HG03439 (cell line): ENCODE results near the gene EPHA4.

Experiments
- ATAC-seq: cut with Tn5 transposase; IDR thresholded peaks from one replicate; pipeline ENCODE4 v1.9.1; 2021; ENCODE audit warnings: mild to moderate bottlenecking, moderate library complexity; ENCODE audit not compliant: unreplicated experiment

Gene EPHA4

GRCh38 chr2:221448057-221448843 is 123.9 kb downstream of the EPHA4 start:
- ATAC-seq = no peak

- no peak for ATAC-seq
Observed at GRCh38 chr2:221447310-221447709, 124.8 kb downstream of the EPHA4 start.

DNA sequence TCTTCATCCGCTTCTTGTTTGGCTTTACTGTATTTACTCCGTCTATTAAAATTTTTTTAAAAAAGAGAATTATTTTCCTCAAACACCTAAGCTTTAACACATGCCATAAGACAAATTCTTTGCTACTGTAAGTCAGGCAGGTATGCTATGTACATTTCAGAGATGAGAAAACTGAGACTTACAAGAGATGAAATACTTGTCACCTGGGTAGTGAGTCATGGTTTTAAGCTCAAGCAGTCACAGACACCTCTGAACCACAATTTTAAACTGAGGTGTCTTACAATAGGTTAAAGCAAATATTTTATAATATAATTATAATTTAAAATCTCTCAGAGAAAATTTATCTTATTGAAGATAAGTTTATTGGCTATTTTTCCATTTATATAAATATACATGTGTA is 126.0 kb downstream of the EPHA4 start:
- no peak for ATAC-seq

- ATAC-seq = no peak
Observed at GRCh38 chr2:221444106-221444505, 128.0 kb downstream of the EPHA4 start.

- ATAC-seq = no peak
Observed at GRCh38 chr2:221443645-221444044, 128.5 kb downstream of the EPHA4 start.

GRCh38 chr2:221442128-221442527 is 130.0 kb downstream of the EPHA4 start:
- ATAC-seq = no peak

DNA sequence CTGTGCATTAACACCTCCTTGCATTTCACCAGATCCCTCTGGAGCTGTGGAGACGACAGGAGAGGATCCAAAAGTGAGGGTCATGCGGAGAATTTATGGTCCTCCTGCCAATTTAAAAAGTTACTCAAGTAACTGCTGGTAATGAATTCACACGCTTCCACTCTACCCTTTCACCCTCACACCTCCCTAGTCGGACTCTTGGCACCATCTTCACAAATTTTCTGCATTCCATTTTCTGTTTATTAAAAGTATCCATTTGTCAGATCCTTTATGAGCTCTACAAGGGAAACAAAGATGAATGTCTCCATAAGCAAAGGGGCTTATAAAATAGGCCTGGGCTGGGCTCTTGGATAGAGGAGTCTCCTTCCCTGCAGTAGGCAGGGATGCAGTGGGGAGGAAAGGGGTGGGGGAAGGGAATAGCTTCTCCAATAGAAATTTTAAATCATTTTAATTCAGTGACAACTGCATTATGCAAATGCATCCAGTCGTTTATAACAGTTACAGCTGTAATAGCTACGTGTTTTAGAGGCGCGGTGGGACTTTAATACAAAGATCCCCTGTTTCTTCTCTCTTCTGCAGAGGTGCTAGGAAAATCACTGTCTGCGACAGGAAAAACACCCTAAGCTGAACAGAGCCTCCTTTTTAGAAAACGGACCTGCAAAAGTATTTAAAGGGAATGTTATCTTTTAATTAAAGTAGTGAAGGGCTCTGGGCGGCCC is 132.2 kb downstream of the EPHA4 start:
- ATAC-seq = no peak

- ATAC-seq = no peak
Observed at GRCh38 chr2:221437056-221437455, 135.0 kb downstream of the EPHA4 start.

DNA sequence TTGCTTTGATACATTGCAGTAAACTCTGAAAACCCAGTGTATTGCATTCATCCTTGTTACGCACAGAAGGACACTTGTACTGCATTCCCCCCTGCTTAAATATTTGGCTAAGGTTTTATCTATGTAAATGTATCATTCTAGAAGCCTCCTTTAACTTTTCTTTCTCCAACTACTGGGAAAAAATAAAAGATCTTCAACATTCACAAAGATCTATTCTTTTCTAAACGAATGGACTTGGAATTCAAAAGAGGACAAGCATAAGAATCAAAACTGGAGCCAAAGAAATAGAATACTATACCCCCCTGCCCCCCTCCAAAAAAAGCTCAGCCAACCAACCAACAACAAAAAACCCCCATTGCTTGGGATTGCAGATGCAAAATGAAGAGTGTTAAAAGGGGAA is 136.9 kb downstream of the EPHA4 start:
- no peak for ATAC-seq

- no peak for ATAC-seq
Observed at GRCh38 chr2:221434142-221434541, 138.0 kb downstream of the EPHA4 start.

DNA sequence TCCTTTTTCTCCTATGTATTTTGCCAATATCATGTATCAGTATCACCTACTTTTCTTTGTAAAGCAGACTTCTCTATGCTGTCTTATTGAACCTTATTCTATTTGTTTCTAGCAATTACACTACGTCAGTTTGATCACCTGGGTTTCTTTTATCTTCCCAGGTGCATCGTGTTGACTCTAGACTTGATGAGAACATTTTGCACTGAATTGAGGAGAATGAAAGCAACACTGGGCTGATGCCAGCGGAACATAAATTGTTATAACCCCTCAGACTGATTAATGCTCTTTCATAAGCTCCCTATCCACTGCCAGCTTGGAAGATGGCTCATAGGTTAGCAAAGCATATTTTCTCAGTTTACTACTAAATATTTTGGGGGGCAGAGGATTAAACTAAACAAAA is 140.6 kb downstream of the EPHA4 start:
- ATAC-seq = no peak

DNA sequence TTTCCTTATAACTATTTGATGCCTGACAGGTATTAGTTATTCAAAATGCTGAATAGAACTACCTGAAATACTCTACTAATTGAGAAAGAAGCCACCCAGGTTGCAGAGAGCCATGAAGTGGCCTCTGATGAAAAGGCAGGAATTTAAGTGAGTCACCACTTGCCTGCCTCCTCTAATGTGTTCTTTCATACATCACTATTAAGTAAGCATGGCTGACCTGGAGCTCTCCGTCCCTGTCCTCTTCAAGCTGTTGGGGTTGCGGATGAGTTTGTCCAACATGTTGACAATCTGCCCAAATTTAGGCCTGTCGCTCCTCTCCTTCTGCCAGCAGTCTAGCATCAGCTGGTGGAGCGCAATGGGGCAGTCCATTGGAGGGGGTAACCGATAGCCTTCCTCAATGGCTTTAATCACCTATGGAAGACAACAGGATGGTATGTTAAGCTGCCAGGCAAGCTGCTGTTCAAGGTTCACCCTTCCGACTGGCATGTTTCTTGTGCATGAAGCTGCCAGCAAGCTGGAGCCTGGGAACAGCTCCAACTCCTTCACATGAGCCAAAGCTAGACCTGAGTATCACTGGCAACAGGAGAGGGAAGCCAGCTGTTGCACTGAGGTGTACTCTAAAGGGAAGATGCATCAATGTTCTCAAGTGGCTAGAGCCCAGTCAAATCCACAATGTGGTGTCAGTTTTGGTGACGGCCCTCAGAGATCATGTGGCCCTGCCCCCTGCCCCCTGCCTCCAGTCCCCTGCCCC is 142.2 kb downstream of the EPHA4 start:
- no peak for ATAC-seq

DNA sequence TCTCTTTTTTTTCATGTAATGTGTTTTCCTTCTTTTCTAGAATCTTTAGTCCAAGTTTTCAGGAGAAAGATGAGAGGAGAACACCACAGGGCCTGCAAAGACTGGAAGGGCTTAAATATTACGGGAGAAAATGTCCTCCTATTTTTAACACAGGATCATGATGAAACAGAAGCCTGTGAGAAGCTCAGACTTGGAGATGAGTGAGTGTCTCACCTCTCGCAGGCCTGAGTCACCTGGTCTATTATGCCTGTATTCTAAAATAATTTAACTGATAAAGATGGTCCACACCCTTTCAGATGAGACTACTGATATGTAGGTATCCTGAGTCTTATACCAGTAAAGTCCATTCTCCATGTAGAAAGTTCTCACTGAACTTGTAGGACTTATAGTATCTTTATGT is 143.2 kb downstream of the EPHA4 start:
- no peak for ATAC-seq

DNA sequence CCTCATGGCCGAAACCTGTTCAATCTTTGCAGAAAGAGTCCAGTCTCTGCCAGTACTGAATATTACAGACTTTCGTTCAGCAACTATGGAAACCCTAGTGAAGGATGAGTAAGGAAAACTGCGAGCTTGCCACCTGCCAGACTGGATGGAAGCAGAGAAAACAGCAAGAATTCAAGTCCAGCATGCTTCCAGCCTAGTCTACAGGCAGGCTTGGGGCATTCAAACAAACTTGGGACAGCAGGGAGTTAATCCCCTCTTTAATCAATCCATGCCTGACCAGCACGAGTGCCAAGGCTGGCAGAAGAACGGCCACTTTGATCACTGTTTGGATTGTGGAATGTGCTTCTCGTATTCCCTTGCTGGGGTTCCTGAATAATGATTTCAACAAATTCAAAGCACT is 145.2 kb downstream of the EPHA4 start:
- no peak for ATAC-seq

- ATAC-seq = no peak
Observed at GRCh38 chr2:221425891-221426290, 146.2 kb downstream of the EPHA4 start.

DNA sequence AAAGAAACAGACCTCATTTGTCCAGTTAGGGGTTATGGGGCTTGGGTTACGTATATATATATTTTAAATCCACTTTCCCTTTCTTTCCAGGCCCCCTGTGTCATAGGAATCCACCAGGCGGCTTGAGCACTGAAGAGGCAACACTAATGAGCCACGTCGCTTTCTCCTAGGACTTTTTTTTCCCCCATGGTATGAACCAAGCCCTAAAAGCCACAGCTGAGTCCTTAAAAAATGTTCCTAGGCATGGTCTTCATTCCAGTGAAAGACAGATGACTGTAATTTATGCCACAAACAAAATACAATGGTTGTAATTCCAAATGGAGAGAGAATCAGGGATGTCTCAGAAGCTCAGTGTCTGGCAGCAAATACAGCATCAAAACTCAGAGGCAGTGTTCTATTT is 146.8 kb downstream of the EPHA4 start:
- ATAC-seq = no peak

- ATAC-seq = no peak
Observed at GRCh38 chr2:221423210-221423804, 148.8 kb downstream of the EPHA4 start.

- no peak for ATAC-seq
Observed at GRCh38 chr2:221422516-221423209, 149.4 kb downstream of the EPHA4 start.

GRCh38 chr2:221420245-221420644 is 151.9 kb downstream of the EPHA4 start:
- ATAC-seq = no peak

- ATAC-seq = no peak
Observed at GRCh38 chr2:221415789-221416188, 156.3 kb downstream of the EPHA4 start.

GRCh38 chr2:221412978-221413377 is 159.1 kb downstream of the EPHA4 start:
- ATAC-seq = no peak
